ENCODE data around the gene SPOCD1. TPM values are rescaled to one million over a fixed set of nuclear protein-coding genes. Genes with fewer than 3 reads are reported as not detected.
"Not testable (repeated sequence)": the region's sequence is repeated elsewhere in the genome, so short reads cannot be mapped to it uniquely, and the experiment has no call there.

SPOCD1 gene
- total and polyA plus RNA-seq, 2 donors from 2014 or later = 0.22 to 0.98 TPM

DNA sequence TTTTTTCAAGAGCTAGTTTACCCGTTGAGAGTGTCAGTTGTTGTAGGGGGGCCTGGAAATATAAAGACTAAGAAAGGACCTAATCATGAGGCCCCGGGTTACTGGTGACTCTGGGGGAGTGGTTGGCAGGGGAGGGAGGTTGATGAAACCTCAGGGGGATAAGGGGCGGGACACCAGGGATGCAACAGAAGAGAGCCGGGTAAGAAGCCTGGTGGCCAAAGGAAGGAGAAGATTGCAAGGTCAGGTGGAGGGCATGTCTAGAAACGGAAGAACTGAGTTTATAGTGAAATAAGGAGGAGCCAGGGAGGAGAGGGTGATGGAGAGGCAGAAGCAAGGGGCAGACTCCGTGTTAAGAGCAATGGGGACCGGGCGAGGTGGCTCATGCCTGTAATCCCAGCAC is 12.5 kb upstream of the SPOCD1 start:
- intact Hi-C loops (cut with DNase I) = no loop called here
- H3K9ac ChIP-seq (ENCODE audit: low read length in 3 of 3) = no peak overlapping the region
- DNase-seq (no peak), FAIRE-seq (no peak)
- H3K27me3 ChIP-seq (ENCODE audit: control insufficient read depth, insufficient read depth, low read length) = no peaks in the 10 kb centered on the region
- no peaks in the 10 kb centered on the region for H3K9me3 ChIP-seq (ENCODE audit: control insufficient read depth in 2 of 3, insufficient read depth in 1 of 3, low read length in 3 of 3)
- H3K36me3 ChIP-seq (ENCODE audit: control insufficient read depth in 2 of 3, insufficient read depth in 3 of 3, low read length in 3 of 3) = no peaks in the 10 kb centered on the region
- TF ChIP-seq, protein P1, sequence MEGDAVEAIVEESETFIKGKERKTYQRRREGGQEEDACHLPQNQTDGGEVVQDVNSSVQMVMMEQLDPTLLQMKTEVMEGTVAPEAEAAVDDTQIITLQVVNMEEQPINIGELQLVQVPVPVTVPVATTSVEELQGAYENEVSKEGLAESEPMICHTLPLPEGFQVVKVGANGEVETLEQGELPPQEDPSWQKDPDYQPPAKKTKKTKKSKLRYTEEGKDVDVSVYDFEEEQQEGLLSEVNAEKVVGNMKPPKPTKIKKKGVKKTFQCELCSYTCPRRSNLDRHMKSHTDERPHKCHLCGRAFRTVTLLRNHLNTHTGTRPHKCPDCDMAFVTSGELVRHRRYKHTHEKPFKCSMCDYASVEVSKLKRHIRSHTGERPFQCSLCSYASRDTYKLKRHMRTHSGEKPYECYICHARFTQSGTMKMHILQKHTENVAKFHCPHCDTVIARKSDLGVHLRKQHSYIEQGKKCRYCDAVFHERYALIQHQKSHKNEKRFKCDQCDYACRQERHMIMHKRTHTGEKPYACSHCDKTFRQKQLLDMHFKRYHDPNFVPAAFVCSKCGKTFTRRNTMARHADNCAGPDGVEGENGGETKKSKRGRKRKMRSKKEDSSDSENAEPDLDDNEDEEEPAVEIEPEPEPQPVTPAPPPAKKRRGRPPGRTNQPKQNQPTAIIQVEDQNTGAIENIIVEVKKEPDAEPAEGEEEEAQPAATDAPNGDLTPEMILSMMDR (IDR thresholded peaks at IDR 0.05; ENCODE audit: borderline replicate concordance, extremely low read depth, insufficient read depth) = no peak
- H3K27ac ChIP-seq (ENCODE audit: low read depth in 2 of 2, low read length in 2 of 2) = no peak overlapping the region
- H3K4me3 ChIP-seq (ENCODE audit: low read length in 3 of 3) = no peak overlapping the region
- H3K4me1 ChIP-seq (ENCODE audit: control insufficient read depth in 2 of 3, insufficient read depth in 2 of 3, low read depth in 1 of 3, low read length in 3 of 3) = no peaks in the 10 kb centered on the region

DNA sequence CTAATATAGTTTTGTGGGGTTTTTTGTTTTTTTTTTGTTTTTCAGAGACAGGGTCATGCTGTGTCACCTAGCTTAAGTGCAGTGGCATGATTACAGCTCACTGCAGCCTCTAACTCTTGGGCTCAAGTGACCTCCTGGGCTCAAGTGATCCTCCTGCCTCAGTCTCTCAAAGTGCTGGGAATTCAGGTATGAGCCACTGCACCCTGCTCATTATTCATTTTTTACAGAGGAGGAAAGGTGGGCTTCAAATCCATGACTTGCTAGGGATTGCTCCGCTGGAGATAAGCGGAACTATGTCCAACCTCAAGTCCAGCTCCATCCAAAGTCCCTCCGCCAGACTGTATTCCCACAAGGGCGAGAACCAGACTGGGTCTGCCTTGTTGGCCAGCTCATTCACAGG is 8.0 kb upstream of the SPOCD1 start:
- H3K36me3 ChIP-seq (ENCODE audit: control insufficient read depth in 2 of 3, insufficient read depth in 3 of 3, low read length in 3 of 3) = no peaks in the 10 kb centered on the region
- H3K27ac ChIP-seq (ENCODE audit: low read depth in 2 of 2, low read length in 2 of 2) = no peak overlapping the region
- DNase-seq (no peak), FAIRE-seq (no peak)
- no peaks in the 10 kb centered on the region for H3K4me1 ChIP-seq (ENCODE audit: control insufficient read depth in 2 of 3, insufficient read depth in 2 of 3, low read depth in 1 of 3, low read length in 3 of 3)
- H3K9ac ChIP-seq (ENCODE audit: low read length in 3 of 3) = no peak overlapping the region
- H3K27me3 ChIP-seq (ENCODE audit: control insufficient read depth, insufficient read depth, low read length) = no peaks in the 10 kb centered on the region
- no peak overlapping the region for H3K4me3 ChIP-seq (ENCODE audit: low read length in 3 of 3)
- H3K9me3 ChIP-seq (ENCODE audit: control insufficient read depth in 2 of 3, insufficient read depth in 1 of 3, low read length in 3 of 3) = no peaks in the 10 kb centered on the region
- TF ChIP-seq, protein P1 (IDR thresholded peaks at IDR 0.05; ENCODE audit: borderline replicate concordance, extremely low read depth, insufficient read depth) = no peak
- intact Hi-C loops (cut with DNase I) = no loop called here

DNA sequence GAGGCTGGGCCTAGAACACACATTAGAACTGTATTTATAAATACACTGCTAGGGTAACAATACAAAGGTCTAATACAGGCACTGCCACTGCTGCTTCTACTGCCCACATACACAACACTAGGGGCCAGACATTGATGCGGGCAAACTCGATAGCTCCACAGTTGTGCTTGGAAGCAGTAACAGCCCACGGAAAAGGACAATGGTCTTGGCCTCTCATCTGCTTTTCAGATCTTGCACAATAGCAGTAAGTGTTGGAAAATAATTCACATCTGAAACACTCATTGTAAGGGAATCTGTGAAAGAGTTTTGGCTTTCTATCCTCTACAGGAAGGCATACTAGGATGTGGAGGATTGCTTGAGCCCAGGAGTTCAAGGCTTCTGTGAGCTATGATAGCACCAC is 6.9 kb upstream of the SPOCD1 start:
- Histone ChIP-seq H3K9me3 (ENCODE audit: control insufficient read depth in 2 of 3, insufficient read depth in 1 of 3, low read length in 3 of 3) (no peaks in the 10 kb centered on the region), H3K4me1 (ENCODE audit: control insufficient read depth in 2 of 3, insufficient read depth in 2 of 3, low read depth in 1 of 3, low read length in 3 of 3) (no peaks in the 10 kb centered on the region), H3K9ac (ENCODE audit: low read length in 3 of 3) (no peak overlapping the region), H3K36me3 (ENCODE audit: control insufficient read depth in 2 of 3, insufficient read depth in 3 of 3, low read length in 3 of 3) (no peaks in the 10 kb centered on the region), H3K27ac (ENCODE audit: low read depth in 2 of 2, low read length in 2 of 2) (no peak overlapping the region), H3K27me3 (ENCODE audit: control insufficient read depth, insufficient read depth, low read length) (no peaks in the 10 kb centered on the region), H3K4me3 (ENCODE audit: low read length in 3 of 3) (no peak overlapping the region)
- TF ChIP-seq, protein P1 (IDR thresholded peaks at IDR 0.05; ENCODE audit: borderline replicate concordance, extremely low read depth, insufficient read depth) = no peak
- FAIRE-seq (no peak), DNase-seq (no peak)
- intact Hi-C loops (cut with DNase I) = no loop called here

DNA sequence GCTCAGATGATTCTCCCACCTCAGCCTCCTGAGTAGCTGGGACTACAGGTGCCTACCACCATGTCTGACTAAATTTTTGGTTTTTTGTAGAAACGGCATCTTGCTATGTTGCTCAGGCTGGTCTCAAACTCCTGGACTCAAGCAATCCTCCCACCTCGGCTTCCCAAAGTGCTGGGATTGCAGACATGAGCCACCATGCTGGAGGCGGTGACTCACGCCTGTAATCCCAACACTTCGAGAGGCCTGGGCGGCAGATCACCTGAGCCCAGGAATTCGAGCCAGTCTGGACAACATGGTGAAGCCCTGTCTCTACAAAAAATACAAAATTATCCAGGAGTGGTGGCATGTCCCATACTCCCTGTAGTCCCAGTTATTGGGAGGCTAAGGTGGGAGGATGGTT is 4.4 kb upstream of the SPOCD1 start:
- H3K9ac ChIP-seq (ENCODE audit: low read length in 3 of 3); H3K36me3 ChIP-seq (ENCODE audit: control insufficient read depth in 2 of 3, insufficient read depth in 3 of 3, low read length in 3 of 3); DNase-seq; H3K4me1 ChIP-seq (ENCODE audit: control insufficient read depth in 2 of 3, insufficient read depth in 2 of 3, low read depth in 1 of 3, low read length in 3 of 3); H3K4me3 ChIP-seq (ENCODE audit: low read length in 3 of 3); FAIRE-seq; intact Hi-C loops (cut with DNase I); H3K27me3 ChIP-seq (ENCODE audit: control insufficient read depth, insufficient read depth, low read length); H3K27ac ChIP-seq (ENCODE audit: low read depth in 2 of 2, low read length in 2 of 2); H3K9me3 ChIP-seq (ENCODE audit: control insufficient read depth in 2 of 3, insufficient read depth in 1 of 3, low read length in 3 of 3): not testable (repeated sequence)

Measured in kidney (tissue), 14 donors.